HG03558 (cell line): ENCODE results near the gene CREB3L1.

Experiments
- ATAC-seq: cut with Tn5 transposase; IDR thresholded peaks from one replicate; pipeline ENCODE4 v1.9.1; 2021; ENCODE audit warnings: moderate number of reproducible peaks; ENCODE audit not compliant: unreplicated experiment; ENCODE audit errors: extremely low read depth

The CREB3L1 gene

DNA sequence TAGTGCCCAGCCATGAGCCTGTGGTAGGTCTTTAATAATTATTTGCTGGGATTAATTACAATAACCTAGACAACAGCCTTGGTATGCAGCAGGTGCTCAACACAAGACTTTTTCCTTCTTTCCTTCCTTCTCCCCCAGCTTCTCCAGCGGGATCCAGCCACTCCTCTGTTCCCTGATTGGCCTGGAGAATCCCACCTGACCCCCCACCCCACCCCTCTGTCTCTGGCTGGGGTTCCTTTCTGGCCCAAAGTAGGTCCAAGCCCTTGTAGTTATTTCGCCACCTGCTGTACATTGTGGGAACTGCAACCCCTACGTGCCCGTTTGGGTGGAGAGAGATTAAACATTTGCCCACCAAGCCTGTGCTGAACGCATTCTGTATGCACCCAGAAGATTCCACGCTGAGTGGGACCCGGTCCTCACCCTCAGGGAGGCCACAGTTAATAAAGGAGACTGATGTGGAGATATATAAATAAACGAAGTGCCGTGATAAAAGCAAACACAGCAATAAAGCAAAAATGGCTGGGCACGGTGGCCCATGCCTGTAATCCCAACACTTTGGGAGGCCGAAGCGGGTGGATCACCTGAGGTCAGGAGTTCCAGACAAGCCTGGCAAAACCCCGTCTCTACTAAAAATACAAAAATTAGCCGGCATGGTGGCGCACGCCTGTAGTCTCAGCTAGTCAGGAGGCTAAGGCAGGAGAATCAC, 37.7 kb downstream of the CREB3L1 start:
- no peak for ATAC-seq

DNA sequence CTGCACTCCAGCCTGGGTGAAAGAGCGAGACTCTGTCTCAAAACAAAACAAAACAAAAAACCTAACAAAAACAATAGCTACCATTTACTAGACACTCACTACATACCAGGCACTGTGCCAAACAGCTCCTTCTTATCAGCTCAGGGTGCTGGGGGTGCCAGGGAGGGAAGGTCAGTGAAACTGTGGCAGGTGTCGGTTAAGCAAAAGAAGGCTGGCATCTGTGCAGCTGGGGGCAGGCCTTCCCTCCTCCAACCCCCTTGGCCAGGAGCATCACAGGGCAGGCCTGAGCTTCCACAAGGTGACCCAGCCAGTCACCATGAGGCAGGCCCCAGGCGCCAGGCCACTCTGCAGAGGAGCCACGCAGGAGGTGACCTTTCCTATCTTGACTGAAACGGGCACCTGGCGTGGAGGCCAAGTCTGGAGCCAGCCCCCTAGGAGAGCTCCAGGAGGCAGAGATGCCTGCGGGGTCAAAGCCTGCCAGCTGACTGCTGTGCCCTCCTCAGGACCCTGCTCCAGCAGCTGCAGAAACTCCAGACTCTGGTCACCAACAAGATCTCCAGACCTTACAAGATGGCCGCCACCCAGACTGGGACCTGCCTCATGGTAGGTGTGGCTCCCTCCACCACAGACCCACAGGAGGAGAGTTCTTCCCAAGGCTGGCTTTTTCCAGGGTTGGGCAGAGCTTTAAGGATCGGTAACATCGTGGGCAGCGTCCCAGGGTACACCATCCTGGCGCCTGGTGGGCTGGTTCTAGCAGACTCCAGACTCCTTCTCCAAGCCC, 38.5 kb downstream of the CREB3L1 start:
- ATAC-seq, result no peak

DNA sequence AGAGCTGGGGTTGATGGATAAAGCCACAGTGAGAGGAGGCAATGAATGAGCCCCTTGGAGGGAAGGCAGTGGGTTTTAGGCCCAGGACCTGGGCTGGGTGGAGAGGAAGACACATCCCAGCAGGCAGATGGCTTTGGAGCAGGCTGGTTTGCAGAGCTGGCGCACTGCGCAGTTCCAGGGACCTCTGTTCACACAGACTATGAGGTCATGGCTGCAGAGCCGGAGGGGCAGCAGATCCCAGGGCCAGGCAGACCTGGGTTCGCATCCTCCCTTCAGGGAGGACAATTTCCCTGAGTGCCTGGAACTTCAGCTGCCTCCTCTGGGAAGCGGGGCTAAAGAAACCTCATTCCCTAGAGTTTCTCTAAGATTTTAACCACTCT, 41.6 kb downstream of the CREB3L1 start:
- ATAC-seq, result no peak

DNA sequence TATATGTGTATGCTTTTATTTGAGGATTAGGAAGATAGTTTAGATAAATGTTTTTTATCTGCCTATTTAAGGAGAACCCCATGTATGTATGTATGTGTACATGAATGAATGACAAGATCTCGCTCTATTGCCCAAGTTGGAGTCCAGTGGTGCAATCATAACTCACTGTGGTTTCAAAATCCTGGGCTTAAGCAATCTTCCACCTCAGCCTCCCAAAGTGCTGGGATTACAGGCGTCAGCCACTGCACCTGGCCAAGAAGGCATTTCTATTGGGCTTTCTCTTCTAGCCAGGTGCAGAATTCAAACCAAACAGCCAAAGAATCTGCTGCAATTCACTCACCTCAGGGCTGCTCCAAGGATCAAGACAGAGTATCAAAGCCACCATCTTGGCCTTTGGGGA, 44.3 kb downstream of the CREB3L1 start:
- no peak for ATAC-seq

DNA sequence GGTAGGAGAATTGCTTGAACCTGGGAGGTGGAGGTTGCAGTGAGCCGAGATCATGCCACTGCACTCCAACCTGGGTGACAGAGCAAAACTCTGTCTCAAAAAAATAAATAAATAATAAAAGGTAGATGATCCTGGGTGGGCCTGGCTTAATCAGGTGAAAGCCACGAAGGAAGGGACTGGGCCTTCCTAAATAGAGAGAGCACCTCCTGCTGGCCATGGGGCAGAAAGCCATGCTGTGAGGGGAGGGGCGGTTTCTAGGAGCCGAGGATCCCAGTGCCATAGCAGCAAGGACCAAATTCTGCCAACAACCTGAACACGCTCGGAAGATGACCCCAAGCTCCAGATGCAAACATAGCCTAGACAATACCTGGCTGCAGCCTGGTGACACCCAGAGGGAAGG, 45.3 kb downstream of the CREB3L1 start:
- no peak for ATAC-seq

GRCh38 chr11:46326813-46327416, 49.5 kb downstream of the CREB3L1 start:
- no peak for ATAC-seq

DNA sequence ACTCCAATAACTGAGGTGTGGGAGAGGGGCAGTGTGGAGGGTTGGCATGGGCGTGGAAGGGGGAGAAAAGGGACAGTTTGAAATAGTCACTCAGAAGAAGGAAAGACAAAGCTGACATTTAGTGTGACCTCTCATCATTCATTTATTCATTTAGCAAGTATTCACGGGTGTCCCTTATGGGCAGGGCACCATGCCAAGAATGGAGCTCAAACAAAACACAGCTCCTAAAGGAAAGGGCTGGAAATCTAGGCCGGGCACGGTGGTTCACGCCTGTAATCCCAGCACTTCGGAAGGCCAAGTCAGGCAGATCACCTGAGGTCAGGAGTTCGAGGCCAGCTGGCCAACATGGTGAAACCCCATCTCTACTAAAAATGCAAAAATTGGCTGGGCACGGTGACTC, 50.4 kb downstream of the CREB3L1 start:
- ATAC-seq, result no peak

GRCh38 chr11:46330154-46330553, 52.7 kb downstream of the CREB3L1 start:
- ATAC-seq, result no peak

- ATAC-seq, result no peak
Observed at GRCh38 chr11:46330563-46331281, 53.3 kb downstream of the CREB3L1 start.

DNA sequence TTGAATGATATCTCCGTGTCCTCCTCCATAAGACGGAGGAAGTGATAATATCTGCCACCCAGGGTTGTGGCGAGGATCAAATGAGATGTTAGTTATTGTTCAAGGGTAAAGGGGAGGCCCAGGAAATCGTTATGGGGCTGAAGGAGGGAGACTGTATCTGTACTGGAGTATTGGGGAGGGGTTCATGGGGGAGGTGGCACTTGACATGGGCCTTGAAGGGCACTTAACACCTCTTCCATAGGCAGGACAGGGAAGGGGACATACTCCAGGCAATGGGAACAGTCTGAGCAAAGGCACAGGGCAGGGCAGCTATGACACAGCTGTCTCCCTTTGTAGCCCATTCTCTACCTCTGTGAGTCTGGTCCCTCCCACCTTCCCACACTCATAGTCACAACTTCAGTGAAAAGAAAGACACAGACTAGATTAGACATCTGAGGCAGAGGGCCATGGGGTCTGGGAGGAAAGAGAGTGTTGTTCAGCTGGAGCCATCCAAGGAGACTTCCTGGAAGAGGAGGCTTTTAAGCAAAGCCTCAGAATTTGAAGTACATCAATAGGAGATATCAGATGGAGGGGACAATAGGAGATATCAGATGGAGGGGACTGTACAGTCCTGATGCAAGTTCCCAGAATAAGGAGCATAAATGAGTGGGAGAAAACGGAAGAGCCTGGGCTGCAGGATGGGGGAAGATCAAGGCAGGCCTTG, 54.0 kb downstream of the CREB3L1 start:
- no peak for ATAC-seq

GRCh38 chr11:46332093-46332567, 54.7 kb downstream of the CREB3L1 start:
- no peak for ATAC-seq

- ATAC-seq, result no peak
Observed at GRCh38 chr11:46332568-46333393, 55.3 kb downstream of the CREB3L1 start.

GRCh38 chr11:46333394-46333947, 56.0 kb downstream of the CREB3L1 start:
- ATAC-seq, result no peak

DNA sequence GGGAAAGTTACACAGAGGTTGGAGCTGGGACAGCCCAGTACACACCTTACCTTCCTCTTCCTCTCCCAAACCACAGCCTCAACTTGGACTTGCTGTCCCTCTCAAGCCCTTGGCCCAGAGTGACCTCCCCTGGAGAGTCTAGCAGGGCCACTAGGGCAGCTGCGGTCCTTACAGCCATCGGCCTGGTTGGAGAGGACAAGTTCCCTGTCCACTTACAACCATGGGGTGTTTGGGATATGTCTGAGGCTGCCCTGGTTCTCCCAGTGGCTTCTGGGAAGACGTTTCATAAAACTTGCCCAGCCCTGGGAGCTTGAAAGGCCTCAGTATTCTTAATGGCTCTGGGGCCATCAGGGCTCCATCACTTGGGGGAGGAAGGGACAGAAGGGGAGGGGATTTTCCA, 56.7 kb downstream of the CREB3L1 start:
- ATAC-seq, result no peak

GRCh38 chr11:46335271-46335670, 57.8 kb downstream of the CREB3L1 start:
- ATAC-seq, result no peak

- no peak for ATAC-seq
Observed at GRCh38 chr11:46335890-46336562, 58.6 kb downstream of the CREB3L1 start.

DNA sequence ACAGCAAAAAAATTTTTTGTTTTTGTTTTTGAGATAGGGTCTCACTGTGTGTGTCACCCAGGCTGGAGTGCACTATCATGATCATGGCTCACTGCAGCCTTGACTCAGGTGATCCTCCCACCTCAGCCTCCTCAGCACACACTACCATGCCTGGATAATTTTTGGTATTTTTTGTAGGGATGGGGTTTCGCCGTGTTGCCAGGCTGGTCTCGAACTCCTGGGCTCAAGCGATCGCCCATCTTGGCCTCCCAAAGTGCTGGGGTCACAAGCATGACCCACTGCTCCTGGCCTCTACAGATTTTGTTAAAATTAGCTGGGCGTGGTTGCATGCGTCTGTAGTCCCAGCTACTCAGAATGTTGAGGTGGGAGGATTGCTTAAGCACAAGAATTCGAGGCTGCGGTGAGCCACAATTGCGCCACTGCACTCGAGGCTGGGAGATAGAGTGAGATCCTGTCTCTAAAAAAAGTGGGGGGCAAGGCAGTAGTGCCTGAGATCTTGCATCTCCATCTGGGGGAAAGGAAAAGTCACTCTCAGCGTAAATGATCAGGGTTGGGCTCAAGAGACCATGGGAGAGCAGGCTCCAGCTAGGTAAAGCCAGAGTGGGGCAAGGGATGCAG, 59.2 kb downstream of the CREB3L1 start:
- ATAC-seq, result no peak
